HG03565 (cell line): ENCODE results near the gene PRKAR1A.
"Not testable (repeated sequence)": the region's sequence is repeated elsewhere in the genome, so short reads cannot be mapped to it uniquely, and the experiment has no call there.

Experiments used
- ATAC-seq: cut with Tn5 transposase; IDR thresholded peaks from one replicate; pipeline ENCODE4 v1.9.1; 2021; ENCODE audit warnings: mild to moderate bottlenecking, moderate library complexity; ENCODE audit not compliant: unreplicated experiment

PRKAR1A gene

DNA sequence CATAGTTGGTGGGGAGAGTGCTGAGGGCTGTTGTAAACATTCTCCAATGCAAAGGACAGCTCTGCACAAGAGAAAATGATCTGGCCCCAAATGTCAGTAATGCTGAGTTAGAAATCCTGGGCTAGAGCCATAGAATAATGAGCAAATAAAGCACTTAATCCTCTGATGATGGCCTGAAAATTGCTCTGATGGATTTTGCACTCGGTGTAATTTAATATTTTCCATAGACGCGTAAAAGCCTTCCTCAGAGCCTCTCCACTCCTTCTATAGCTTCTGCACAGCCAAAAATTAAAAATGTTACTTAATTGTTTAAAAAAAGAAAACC is 65.2 kb downstream of the PRKAR1A start:
- no peak for ATAC-seq

DNA sequence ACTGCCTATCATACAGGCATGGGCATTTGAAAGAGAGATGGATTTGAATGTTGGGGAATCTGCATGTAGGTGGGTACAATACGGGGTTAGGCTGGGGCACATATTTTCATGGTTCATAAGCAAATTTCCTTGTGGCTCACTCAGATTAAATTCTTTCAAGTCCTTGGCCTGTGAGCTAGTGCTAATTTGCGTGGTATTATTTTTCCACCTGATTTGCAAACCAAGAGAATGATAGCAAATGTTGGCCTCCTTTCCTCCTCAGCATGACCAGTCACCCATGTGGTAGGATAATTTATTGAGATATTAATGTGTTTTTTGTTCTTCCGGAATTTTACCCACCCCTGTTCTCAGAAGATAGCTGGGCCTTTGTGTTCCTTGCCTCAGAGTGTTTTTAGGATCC is 66.0 kb downstream of the PRKAR1A start:
- no peak for ATAC-seq

DNA sequence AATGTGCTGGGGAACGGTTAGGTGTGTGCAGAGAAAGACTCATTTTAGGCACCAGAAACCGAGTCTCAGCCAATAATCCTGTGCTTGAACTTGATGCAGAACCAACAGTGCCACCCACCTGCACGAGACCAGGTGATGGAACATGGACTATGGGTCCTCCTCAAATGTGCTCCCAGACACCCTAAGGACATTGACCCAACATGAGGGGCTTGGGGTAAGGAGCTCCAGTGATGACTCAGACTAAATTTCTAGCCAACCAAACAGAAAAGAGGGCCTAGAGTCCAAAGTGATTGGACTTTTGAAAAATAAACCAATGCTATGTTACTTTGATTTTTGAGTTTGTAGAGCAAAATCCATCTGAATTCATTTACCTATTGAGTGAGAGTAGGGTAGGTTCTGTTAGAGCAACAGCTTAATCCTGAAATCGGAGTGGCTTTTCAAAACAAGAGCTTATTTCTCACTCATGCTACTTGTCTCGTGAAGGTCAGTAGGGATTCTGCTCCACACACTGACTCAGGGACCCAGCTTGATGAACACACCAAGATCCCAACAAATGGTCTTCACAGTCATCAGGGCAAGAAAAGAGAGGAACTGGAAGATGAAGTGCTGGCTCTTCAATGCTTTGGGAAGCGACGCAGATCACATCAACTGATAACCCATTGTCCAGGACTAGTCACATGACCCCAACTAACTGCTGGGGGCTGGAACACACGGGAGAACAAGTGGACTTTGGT is 67.1 kb downstream of the PRKAR1A start:
- ATAC-seq = no peak

DNA sequence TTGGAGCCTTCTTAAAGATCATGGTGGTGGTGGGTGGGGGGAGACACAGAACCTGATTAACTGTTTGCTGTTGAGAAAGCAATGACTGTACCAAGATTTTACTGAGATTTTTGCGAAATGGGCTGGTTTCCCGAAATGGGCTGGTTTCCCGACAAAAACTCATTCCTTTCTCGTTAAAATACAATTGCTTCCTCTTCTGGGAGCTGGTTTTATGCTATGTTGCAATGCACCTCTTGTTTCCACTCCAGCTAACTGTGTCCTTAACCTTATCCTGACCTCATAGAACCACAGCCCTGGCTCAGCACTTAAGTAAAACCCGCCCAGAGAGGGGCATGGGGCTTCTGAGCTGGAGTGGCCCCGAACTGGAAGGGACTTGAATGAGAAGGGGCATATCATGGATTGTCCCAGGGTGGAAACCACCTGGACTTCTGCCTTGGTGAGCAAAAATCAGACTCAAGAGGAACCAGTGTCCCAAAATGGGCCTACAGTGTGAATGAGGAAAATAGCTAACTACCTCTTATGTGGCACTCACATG is 68.1 kb downstream of the PRKAR1A start:
- ATAC-seq = no peak

DNA sequence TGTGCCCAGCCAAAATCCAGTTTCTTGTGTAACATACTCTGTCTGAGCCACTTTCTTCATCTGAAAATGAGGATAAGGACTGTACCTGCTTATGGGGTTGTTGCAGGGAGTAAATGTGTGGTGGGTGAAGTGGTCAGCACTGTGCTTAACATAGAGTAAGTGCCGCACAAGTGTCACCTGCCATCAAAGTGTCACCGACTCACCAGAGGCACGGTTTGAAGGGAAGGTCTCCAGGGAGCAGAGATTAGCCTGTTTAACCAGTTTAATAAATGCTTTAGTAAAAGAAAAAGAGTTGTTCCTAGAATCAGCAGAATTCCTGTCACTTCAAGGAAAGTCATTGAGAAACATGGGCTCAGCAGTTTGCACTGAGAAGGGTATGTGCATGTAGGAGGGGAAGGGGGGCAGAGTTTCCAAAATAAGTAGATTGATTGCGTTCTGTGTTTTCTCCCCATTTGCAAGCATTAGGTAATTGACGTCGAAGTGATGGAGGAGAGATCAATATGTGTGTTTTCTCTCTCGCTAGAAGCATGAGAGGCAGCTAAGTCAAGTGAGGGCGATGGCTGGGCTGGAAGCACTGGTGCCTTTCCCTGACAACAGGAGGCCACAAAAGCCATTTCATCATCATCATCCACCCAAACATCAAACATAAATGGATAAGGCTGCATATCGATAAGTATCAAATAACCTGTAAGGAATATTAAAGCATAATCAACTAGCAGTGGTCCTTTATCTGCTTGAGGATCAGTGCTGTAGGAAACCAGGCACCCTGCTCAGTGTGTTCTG is 69.8 kb downstream of the PRKAR1A start:
- no peak for ATAC-seq

DNA sequence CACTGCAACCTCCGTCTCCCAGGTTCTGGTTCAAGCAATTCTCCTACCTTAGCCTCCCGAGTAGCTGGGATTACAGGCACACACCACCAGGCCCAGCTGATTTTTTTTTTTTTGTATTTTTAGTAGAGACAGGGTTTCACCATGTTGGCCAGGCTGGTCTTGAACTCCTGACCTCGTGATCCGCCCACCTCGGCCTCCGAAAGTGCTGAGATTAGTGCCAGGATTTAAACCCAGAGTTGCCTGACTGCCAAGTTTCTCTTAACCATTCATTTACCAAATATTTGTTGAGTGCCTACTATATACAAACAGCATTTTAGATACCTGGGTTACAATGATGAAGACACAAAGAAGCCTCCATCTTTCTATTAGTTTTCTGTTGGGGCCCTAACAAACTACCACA is 70.6 kb downstream of the PRKAR1A start:
- not testable (repeated sequence) for ATAC-seq

DNA sequence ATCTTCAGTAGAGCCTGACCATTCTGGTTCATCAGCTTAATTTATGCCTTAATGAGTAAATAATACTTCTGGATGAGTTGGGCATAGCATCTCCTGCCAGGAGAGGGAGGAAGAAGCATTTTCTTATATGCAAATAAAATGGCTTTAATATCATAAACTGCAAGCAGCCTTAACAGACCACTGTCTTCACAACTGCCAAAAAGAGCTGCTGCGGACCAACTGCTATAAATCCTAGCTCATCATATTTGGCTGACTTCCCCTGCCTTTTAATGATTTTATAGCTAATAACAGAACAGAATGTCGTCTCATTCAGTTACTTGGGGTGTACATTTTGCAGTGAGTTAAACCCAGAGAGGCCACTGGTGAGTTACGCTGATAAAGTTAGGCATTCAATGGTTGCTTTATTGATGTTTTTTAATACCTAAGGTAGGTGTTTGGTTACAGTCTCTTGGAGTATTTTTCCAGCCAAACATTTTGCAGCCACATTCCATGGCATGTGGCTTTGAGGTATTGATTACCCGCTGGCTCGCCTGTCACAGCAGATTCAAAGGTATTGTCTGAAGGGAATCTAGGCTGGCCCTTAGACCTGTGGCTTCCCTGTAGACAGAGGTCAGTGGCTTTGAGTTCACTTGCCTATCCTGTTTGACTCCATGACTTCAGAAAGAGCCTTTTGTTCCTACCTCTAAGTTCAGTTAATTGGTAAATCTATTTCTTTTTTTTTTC is 72.5 kb downstream of the PRKAR1A start:
- ATAC-seq = no peak

DNA sequence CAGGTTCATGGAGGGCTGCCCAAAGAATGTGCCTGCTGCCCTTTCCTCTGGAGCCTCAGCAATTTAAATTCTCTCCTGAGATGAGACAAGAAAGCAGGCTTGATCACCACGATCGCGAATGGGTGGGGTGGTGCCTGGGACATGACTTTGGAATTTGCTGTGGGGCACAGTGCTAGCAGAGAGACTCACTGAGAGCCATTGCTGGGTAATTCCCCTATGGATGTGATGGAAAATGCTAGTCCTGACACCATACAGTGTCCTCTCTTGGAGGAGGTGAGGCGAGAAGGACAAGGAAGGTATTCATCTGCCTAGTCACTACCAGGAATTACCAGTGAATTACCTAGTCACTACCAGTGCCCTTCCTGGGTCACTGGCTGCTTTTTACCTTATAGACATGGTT is 73.4 kb downstream of the PRKAR1A start:
- ATAC-seq = no peak

DNA sequence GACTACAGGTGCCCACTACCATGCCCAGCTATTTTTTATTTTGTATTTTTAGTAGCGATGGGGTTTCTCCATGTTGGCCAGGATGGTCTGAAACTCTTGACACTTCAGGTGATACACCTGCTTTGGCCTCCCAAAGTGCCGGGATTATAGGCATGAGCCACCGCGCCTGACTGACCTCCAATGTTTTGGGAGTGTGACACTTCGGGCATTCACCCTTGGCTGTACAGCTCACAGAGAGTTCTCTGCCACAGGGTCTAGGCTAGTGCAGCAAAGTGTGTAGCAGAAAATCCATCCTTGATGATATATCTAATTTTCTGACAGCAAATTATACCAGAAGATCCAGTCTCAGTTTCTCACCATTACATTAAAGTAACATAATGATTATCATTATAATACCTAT is 74.8 kb downstream of the PRKAR1A start:
- ATAC-seq = no peak

DNA sequence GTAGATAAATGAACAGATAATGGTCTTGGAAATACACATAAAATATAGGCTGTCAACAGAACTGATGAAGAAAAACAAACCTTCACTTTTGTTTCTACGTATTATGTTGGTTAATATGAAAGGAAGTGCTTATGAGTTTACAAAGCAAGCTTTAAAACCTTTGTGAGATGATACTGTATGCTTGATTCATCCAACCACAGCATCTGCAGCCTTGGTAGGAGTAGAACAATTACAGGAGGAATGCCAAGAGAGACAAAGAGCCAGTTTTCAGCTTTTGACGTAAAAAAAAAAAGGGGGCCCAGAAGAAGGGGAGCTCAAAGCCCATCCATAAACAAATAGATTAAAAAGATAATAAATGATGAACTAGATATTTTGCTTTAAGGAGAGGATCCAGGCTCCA is 75.6 kb downstream of the PRKAR1A start:
- ATAC-seq = no peak

DNA sequence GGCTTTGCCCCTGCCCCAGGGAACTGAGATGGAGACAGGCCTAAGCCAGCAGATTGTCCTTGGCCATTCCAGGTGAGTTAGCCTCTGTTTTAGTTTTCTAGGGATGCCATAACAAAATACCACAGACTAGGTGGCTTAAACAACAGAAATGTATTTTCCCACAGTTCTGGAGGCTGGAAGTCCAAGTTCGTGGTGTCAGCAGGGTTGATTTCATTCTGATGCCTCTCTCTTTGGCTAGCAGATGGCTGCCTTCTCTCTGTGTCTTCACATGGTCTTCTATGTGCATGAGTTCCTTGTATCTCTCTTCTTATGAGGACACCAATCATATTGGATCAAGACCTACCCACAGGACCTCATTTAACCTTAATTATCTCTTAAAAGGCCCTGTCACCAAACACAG is 76.1 kb downstream of the PRKAR1A start:
- no peak for ATAC-seq

DNA sequence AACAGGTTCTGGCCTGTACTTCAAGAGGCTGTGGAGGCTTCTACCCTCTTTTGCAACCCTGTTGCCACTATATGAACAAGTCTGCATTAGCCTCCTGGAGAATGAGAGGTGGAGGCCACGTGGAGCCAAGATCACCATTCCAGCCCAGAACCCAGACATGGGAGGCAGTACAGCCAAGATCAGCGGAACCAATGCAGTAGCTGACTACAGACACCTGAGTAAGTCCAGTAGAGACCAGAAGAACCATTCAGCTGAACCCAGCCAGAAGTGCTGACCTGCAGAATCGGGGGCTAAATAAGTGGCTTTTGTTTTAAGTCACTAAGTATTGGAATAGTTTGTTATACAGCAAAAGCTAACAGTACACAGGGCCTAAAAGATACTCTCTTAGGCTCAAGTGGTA is 76.9 kb downstream of the PRKAR1A start:
- no peak for ATAC-seq

DNA sequence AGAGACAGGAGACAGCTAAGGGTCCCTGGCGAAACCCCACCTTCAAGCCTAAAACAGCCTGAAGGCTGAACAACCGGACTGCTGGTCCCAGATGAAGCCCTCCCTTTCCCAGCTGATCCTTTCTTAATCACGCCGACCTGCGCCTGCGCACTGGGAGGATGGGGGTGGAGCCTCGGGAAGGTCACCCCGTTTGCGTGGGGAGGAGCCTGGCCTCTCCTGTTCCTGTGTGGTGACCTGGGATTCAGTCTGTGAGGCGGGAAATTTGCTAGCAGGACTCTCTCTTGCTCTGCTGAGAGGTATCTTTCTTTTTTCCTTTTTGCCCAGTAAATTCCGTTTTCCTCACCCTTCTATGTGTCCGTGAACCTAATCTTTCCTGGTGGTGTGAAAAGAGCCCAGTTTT is 79.4 kb downstream of the PRKAR1A start:
- ATAC-seq = no peak

DNA sequence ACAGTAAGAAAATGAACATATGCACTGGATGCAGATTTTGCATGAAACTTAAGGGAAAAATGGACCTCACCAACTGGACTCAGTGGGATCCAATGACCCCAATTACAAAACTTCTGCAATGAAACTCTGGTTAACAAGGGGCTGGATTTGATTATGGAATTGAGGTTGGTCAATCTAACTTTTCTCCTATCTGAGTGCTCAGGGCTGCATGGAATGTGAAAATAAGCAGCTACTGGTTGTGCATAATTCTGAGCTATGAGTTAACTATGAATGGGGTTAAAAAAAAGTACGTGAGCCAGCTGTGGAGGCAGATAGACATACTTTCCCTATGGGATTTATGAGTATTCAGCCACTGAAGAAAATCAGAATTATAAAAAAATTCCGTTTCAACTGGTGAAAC is 79.8 kb downstream of the PRKAR1A start:
- no peak for ATAC-seq

DNA sequence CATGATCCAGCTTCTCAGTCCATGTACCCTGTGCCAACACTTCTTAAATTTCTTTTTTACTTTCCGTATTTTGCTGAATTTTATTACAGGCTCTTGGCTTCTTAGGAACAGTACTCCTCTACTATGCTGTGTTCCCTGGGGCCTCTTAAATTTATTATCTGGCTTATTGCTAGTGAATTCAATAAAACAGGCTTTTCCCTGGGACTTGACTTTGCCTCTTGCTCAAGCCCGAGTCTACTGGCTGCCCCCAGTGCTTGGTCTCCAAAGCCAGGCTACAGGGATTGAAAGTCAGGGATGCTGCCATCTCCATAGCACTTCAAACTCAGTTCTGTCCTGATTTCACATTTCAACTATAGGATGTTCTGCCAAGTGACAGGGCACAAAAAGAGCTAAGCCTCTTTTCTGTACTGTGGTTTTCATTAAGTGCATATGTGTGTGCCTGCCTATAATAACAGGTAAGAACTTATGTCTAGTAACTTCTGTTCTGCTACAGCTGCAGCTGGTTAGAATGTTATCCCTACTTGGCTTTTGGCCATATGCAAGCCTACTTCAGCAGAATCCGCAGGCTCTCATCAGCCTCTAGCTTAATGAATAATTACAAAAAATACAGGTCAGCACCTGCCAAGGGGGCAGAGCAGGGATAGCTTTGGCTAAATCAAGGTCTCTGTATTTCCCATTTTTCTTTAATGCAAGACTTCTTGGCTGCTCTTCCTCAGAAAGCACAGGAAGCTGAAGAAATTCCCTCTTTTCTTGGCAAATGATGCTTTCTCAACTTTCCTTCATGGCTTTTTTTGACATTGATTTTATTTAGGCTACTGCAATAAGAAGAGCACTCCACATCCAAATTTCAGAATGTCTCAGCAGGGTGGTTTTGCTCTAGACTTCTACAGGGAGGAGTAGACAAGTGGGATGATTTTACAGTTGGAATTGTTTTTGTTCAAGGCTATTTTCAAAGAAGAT is 80.7 kb downstream of the PRKAR1A start:
- no peak for ATAC-seq

DNA sequence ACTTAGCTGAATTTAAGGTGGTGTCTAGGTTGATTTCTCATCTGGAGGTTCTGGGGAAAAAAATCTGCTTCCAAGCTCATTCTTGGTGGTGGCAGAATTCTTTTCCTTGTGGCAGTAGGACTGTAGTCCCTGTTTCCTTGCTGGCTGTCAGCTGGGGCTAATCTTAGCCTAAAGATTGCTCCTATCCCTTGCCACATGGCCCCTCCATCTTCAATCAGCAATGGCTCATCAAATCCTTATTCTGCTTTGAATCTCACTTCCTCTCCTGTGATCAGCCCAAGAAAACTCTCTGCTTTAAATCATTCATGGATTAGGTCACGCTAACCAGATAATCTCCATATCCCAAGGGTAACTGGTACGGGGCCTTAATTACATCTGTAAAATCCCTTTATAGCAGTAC is 82.3 kb downstream of the PRKAR1A start:
- no peak for ATAC-seq

DNA sequence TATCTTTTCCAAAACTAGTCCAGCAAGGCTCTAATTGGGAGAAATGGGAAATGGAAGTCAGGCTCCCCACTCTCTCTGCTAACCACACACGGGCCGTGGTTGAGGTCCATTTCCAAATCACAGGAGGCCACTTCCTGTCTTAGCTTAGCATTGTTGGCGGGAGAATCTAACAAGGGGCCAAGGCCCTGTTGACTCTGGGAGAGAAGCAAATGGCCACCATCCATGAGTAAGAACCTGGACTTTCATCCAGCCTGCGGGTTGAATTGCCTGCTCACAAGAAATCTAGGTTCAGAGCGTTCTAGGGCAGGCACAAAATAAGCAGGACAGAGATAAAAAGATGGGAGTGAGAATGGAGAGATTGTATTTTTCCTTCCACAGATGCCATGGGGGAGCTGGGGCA is 83.3 kb downstream of the PRKAR1A start:
- no peak for ATAC-seq

DNA sequence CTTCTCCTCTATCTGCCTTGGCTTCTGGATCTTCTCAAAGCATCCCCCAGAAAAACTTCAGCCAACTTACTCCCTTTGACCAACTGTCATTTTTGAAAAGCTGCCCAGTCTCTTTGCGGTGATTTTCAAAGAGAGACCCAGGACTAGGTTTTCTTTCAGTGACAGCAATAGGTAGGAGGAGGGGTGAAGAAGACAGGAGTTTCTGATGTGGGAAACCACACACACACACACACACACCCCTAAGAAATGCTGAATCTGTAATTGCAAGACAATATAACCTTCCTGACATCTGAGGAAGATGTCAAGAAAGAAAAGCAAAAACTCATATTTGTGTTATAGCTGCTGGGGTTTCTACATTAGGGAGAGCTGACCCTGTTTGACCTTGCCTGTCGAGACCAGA is 83.8 kb downstream of the PRKAR1A start:
- no peak for ATAC-seq

DNA sequence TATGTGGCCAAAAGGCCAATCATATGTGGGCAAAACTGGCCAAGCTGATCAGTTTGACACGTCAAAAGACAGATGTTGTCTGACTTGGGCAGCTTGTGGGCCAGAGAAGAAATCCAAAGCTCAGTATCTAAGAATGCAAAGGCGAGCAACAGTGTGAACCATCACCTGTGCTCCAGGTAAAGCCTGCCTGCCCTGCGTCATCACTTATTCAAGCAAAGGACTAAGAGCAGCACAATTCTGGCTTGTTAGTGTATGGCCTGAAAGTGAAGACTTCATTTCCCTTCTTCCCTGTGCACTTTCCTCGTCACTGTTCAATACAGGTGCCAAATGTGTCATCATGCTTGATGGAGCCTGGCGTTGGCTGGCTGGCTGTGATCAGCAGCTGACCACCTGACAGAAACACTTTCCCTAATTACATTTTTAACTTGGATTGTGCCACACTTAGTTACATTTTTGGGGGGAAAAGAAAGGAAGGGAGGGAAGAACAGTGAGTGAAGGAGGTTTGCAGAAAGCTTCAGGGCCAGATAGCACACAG is 84.2 kb downstream of the PRKAR1A start:
- ATAC-seq = no peak

DNA sequence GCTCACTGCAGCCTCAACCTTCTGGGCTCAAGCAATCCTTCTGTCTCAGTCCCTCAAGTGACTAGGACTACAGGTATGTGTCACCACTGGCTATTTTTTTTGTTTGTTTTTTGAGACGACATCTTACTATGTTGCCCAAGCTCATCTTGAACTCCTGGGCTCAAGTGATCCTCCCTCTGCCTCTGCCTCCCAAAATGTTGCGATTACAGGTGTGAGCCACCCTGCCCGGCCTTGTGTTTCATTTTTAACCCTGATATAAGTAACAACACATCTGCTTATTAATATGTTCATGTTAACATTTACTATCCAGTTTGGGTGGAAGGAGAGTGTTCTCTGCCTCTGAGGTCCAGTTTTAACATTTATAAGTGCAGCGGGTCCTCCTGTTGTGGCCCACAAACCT is 85.8 kb downstream of the PRKAR1A start:
- no peak for ATAC-seq
